A549 treated with dexamethasone at 1 μM for 4 hours (cell line): ENCODE measurements around the gene GIT1. TPM values are rescaled to one million over a fixed set of nuclear protein-coding genes. Genes with fewer than 3 reads are reported as not detected.

ENCODE experiments used
- total RNA-seq: library from RNA; stranded (reverse); fragments of 200-300 nt; extraction: Qiagen RNA extraction; gene quantifications from 5 replicates; pipeline ENCODE4 v1.2.3, GENCODE V29; 2022

The GIT1 gene
- 59.5 to 87.9 TPM (median 86.8 TPM) in 5 replicates for total RNA-seq

GRCh38 chr17:29589524-29590410 is at the start of gene GIT1:
Gene GIT1, minus strand, starts transcription at chr17:29589648. Its CDS starts 270 bp downstream, at chr17:29589378.

GRCh38 chr17:29622337-29623282 is 33.2 kb upstream of the GIT1 start, which contains the start of gene CORO6:
Gene CORO6, minus strand, starts transcription at chr17:29622912. Its CDS starts 1,491 bp downstream, at chr17:29621421.

DNA sequence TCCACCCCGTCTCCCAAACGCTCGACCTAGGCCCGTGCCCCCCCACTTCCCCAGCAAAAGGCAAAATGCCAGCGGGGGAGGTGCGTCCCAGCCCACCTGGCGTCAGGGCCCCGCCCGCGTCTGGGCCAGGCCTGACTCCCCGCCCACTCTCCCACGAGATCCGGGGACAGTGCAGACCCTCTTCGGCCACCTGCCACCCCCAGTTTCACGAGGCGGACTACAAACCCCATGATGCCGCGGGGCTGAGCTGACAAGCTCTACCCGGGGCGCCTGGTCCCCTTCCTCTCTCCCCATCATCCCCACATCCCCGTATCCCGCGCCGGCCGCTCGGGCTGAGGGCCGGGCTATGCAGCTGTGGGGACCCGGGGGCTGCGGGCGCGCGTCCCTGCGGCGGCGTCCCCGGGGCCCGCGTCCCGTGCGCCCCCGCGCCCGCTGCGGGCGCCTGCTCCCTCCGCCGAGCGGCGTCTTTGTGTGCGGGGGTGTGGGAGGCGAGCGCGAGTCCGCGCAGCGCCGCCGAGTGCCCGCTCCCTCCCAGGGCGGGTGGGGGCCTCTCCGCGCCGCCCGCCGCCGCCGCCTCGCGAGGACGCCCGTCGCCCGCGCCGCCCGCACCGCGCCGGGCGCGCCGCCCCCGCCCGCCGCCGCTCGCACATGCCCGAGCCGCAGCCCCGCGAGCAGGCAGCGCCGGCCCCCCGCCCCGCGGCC is 3.6 kb upstream of the GIT1 start, which contains the start of gene ANKRD13B:
Gene ANKRD13B (plus strand): TSS at position 283 of the 702 bp plus-strand sequence. CDS start 490 bp downstream, outside the sequence.

GRCh38 chr17:29568331-29569244 is 20.9 kb downstream of the GIT1 start, which contains the start of gene TP53I13:
Gene TP53I13, plus strand, starts transcription at chr17:29568701. Its CDS starts 58 bp downstream, at chr17:29568759.

GRCh38 chr17:29566473-29567303 is 22.8 kb downstream of the GIT1 start, which contains the start of gene ABHD15:
Gene ABHD15, minus strand, starts transcription at chr17:29567037. Its CDS starts 71 bp downstream, at chr17:29566966.

Other genes with a start within 250 kb of the GIT1 start
- 17.1 to 32.5 TPM (median 28.3 TPM) in 5 replicates for gene TAOK1, start 199.3 kb downstream of the GIT1 start, total RNA-seq
- 20.6 to 27.0 TPM (median 25.5 TPM) in 5 replicates for gene ABHD15, start 22.6 kb downstream of the GIT1 start, total RNA-seq
- gene TP53I13, start 20.9 kb downstream of the GIT1 start, total RNA-seq, result 60.0 to 96.0 TPM (median 84.9 TPM) in 5 replicates
- 14.7 to 30.0 TPM (median 27.5 TPM) in 5 replicates for gene ANKRD13B, start 3.5 kb upstream of the GIT1 start, total RNA-seq
- gene CORO6, start 33.3 kb upstream of the GIT1 start, total RNA-seq, result 3.5 to 5.8 TPM (median 4.3 TPM) in 5 replicates